Upper lobe of left lung (tissue), 4 donors: ENCODE data around the gene ZIC1.

Experiments used
- CTCF ChIP-seq, 6 experiments: fragments of 450-650 bp in 4 of 6; fragments of 200-600 bp in 2 of 6; sonication (generic) in 2 of 6; IDR thresholded peaks; one replicate each; pipeline ENCODE4 v1.5.1; 2016 to 2019; ENCODE audit warnings: antibody characterized with exemption in 6 of 6
- POLR2A ChIP-seq, 4 donors: fragments of 450-650 bp; IDR thresholded peaks; one replicate each; pipeline ENCODE4 v1.5.1; 2016 to 2017; ENCODE audit warnings: antibody characterized with exemption in 4 of 4, mild to moderate bottlenecking in 2 of 4
- POLR2AphosphoS5 ChIP-seq, 2 donors: sonication (generic); formaldehyde crosslinking; IDR thresholded peaks; one replicate each; pipeline ENCODE4 v1.5.1; 2017; ENCODE audit warnings: antibody characterized with exemption in 2 of 2

DNA sequence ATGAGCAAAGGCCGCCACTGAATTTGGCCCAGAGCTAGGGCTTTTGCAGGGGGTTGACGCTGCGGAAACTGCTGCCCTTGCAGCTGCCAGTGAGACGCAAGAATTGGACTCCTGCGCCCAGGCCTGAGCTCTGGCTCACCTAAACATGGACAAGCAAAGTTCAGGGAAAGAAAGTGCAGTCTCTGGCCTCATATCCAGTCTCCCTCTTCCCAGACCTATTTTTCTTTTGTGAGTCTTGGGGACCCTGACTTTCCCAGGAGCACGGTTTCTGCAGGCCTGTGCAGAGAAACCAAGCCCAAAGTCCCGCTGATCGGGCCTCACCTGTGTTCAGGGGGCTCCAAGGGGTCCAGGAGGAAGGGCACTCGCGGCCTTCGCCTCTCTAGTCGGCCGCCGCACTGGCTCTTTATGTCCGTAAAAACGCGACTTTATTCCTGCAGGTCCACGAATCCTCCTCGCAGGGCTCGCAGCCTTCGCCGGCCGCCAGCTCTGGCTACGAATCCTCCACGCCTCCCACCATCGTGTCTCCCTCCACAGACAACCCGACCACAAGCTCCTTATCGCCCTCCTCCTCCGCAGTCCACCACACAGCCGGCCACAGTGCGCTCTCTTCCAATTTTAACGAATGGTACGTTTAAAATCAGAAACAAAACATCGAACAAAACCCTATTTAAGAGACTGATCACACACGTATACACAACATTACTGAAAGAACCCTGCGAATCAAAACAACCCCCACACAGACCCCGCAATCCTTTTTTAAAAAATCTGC, 3.9 kb downstream of the ZIC1 start:
- TF ChIP-seq CTCF (IDR thresholded peaks at IDR 0.05) = no peak
- no peak for TF ChIP-seq POLR2A (IDR thresholded peaks at IDR 0.05)
- no peak for TF ChIP-seq POLR2AphosphoS5 (IDR thresholded peaks at IDR 0.05)
